Head of caudate nucleus (tissue), 42 donors: Measurements from ENCODE around the gene COX5A.

Experiments used
- DNase-seq, 42 donors: peaks; one replicate each; pipeline versions ENCODE4 v3.0.0 to v3.0.0-alpha.2; 2020 to 2021; ENCODE audit warnings: mixed read lengths in 7 of 42
- intact Hi-C: fragments of 100-400 bp; cut with DNase I; formaldehyde crosslinking; loops from one replicate; pipeline ENCODE4 v1.15.0; 2022

The COX5A gene

GRCh38 chr15:74937590-74938371 is at the start of gene COX5A:
Gene COX5A (minus strand): TSS chr15:74938073. CDS start chr15:74938014, 59 bp downstream.
- intact Hi-C loops, result no loop called here
- peak; percentile 86 to 97 (median 94) for DNase-seq

- intact Hi-C loops, result no loop called here
- no peak for DNase-seq
Observed at GRCh38 chr15:74983725-74984231, 45.9 kb upstream of the COX5A start.

GRCh38 chr15:74982183-74982582 is 44.3 kb upstream of the COX5A start:
- intact Hi-C loops, result no loop called here
- DNase-seq, result no peak

- intact Hi-C loops, result no loop called here
- DNase-seq, result peak in 26 of 42 donors; percentile 7 to 76 (median 48)
Observed at GRCh38 chr15:74978503-74978902, 40.6 kb upstream of the COX5A start.

GRCh38 chr15:74978077-74978476 is 40.2 kb upstream of the COX5A start:
- DNase-seq, result no peak
- intact Hi-C loops, result no loop called here

- intact Hi-C loops, result no loop called here
- no peak for DNase-seq
Observed at GRCh38 chr15:74977599-74977998, 39.7 kb upstream of the COX5A start.

GRCh38 chr15:74976159-74976558 is 38.3 kb upstream of the COX5A start:
- no peak for DNase-seq
- intact Hi-C loops, result no loop called here

GRCh38 chr15:74967670-74968069 is 29.8 kb upstream of the COX5A start:
- intact Hi-C loops, result no loop called here
- DNase-seq, result no peak

- intact Hi-C loops, result no loop called here
- DNase-seq, result no peak
Observed at GRCh38 chr15:74964794-74965193, 26.9 kb upstream of the COX5A start.

GRCh38 chr15:74963213-74963612 is 25.3 kb upstream of the COX5A start:
- no peak for DNase-seq
- intact Hi-C loops, result no loop called here

GRCh38 chr15:74962671-74963070 is 24.8 kb upstream of the COX5A start:
- no peak for DNase-seq
- intact Hi-C loops, result no loop called here

- no peak for DNase-seq
- intact Hi-C loops, result no loop called here
Observed at GRCh38 chr15:74962219-74962618, 24.3 kb upstream of the COX5A start.

- no peak for DNase-seq
Observed at GRCh38 chr15:74961616-74962015, 23.7 kb upstream of the COX5A start.

GRCh38 chr15:74960995-74961588 is 23.2 kb upstream of the COX5A start:
- intact Hi-C loops, result no loop called here
- DNase-seq, result no peak

More at GRCh38 chr15:74961616-74962015, 23.7 kb upstream of the COX5A start:
- intact Hi-C loops, result no loop called here

- DNase-seq, result no peak
- intact Hi-C loops, result no loop called here
Observed at GRCh38 chr15:74960286-74960685, 22.4 kb upstream of the COX5A start.

- no peak for DNase-seq
- intact Hi-C loops, result no loop called here
Observed at GRCh38 chr15:74959586-74959939, 21.7 kb upstream of the COX5A start.

GRCh38 chr15:74958908-74959585 is 21.2 kb upstream of the COX5A start:
- intact Hi-C loops, result no loop called here
- no peak for DNase-seq

- intact Hi-C loops, result no loop called here
- peak in 7 of 42 donors; percentile 10 to 50 (median 20) for DNase-seq
Observed at GRCh38 chr15:74958320-74958907, 20.5 kb upstream of the COX5A start.

GRCh38 chr15:74957476-74958035 is 19.7 kb upstream of the COX5A start:
- DNase-seq, result peak in 1 of 42 donors; percentile 22

More at GRCh38 chr15:74957476-74958035, 19.7 kb upstream of the COX5A start:
- intact Hi-C loops, result no loop called here
